ENCODE data around the gene CCDC13.

The CCDC13 gene

GRCh38 chr3:42799376-42799775 lies 26.3 kb upstream of the CCDC13 start:
- no peak for DNase-seq (ENCODE audit: low spot score)

DNA sequence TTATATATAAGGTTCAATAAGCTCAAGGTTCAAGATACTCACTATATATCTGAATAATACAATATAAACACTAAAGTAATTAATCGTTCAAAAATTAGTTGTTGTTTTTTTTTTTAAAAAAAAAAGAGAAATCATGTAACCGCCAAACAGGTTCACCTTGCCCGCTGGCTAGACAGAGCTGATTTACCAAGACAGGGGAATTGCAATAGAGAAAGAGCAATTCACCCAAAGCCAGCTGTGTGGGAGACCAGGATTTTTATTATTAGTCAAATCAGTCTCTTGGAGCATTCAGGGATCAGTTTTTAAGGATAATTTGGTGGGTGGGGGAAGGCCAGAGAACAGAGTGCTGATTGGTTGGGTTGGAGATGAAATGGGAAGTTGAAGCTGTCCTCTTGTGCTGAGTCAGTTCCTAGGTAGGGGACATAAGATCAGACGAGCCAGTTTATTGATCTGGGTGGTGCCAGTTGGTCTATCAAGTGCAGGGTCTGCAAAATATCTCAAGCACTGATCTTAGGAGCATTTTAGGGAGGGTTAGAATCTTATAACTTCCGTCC lies 23.4 kb upstream of the CCDC13 start:
- DNase-seq (ENCODE audit: low spot score): no peak

DNA sequence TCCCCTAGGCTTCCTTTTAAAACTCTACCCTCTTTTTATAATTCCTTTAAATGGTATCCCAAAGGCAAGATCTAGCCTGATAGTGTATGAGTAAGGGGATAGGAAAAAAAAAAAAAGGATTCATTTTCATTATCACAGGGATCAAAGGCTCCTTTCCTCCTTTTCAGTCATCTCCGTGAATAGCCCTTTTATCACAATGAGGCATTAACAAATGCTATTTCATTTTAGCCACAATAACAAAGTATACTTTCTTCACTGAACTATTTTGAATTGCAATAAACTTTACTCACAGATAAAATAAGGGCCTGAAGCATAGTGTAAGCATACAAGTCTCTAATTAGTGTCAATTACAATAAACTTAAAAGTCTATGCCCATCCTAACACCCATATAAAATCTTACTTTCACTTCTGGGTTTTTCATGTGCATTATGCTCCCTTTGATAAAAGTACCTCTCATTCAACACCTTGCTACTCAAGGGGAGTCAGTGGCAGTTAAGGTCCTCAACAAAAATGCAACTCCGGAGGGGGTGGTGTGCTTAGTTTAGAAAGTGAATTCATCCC lies 22.6 kb upstream of the CCDC13 start:
- DNase-seq (ENCODE audit: low spot score): no peak

- DNase-seq (ENCODE audit: low spot score): no peak
Measured at GRCh38 chr3:42790714-42791229, 17.7 kb upstream of the CCDC13 start.

- DNase-seq (ENCODE audit: low spot score): no peak
Measured at GRCh38 chr3:42786631-42787030, 13.6 kb upstream of the CCDC13 start.

DNA sequence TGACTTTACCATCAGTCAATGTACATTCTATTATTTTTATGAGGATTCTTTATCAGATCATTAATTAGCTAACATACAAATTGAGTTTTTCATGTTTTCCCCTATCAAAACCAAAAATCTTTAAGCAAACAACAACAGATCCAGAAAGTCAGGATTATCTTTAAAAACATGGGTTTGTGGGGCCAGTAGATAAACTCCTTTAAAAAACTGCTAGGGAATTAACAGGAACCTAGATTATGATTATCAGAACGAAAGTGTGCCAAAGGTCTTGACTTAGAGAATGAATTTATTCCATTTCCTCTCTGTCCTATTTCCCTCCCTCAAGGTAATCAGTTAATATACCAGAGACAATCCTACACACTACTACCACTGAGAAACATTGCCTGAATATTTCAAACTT lies 13.2 kb upstream of the CCDC13 start:
- DNase-seq (ENCODE audit: low spot score): no peak

- peak; percentile 77 for DNase-seq (ENCODE audit: low spot score)
Measured at GRCh38 chr3:42780892-42781700, 8.0 kb upstream of the CCDC13 start.

- no peak for DNase-seq (ENCODE audit: low spot score)
Measured at GRCh38 chr3:42780398-42780797, 7.3 kb upstream of the CCDC13 start.

DNA sequence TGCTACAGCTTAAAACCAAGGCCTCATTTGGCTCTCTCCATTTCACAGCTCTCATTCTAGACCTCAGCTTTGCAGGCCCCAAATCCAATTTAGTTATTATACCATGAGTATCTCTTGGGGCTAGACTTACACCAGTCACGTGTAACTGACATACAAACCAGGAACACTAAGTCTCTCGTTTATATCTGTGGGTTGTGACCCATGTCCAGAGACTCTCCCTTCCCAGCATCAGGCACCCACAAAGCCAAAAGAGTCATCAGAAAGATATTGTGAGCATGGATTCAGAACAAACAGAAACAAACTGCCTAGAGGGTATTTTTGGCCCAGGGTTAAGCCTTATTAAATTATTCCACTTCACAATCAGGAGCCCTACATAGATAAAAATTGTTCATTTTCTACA lies 5.6 kb upstream of the CCDC13 start:
- peak; percentile 40 for DNase-seq (ENCODE audit: low spot score)

- no peak for DNase-seq (ENCODE audit: low spot score)
Measured at GRCh38 chr3:42773409-42773751, 327 bp upstream of the CCDC13 start.

DNA sequence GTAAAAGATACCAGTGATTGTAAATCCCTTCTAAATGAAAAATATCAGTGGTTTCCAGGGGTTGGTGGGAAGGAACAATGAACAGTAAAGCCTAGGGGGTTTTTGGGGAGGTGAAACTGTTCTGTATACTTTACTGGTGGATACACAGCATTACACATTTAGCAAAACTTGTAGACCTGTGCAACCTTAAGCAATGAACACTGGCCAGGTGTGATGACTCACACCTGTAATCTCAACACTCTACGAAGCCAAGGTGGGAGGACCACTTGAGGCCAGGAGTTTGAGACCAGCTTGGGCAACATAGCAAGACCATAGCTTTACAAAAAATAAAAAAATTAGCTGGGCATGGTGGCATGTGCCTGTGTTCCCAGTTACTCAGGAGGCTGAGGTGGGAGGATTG lies 1.8 kb downstream of the CCDC13 start:
- DNase-seq (ENCODE audit: low spot score): no peak

DNA sequence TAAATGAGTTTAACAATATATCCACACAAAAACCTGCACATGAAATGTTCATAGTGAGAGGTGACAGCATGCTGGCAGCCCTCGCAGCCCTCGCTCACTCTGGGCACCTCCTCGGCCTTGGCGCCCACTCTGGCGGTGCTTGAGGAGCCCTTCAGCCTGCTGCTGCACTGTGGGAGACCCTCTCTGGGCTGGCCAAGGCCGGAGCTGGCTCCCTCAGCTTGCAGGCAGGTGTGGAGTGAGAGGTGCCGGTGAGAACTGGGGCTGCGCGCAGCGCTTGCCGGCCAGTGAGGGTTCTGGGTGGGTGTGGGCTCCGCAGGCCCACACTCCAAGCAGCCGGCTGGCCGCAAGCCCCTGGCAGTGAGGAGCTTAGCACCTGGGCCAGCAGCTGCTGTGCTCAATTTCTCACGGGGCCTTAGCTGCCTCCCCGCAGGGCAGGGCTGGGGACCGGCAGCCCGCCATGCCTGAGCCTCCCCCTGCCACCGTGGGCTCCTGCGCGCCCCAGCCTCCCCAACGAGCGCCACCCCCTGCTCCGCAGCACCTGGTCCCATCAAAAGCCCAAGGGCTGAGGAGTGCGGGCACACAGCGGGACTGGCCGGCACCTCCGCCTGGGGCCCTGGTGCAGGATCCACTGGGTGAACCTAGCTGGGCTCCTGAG lies 3.4 kb downstream of the CCDC13 start:
- no peak for DNase-seq (ENCODE audit: low spot score)

DNA sequence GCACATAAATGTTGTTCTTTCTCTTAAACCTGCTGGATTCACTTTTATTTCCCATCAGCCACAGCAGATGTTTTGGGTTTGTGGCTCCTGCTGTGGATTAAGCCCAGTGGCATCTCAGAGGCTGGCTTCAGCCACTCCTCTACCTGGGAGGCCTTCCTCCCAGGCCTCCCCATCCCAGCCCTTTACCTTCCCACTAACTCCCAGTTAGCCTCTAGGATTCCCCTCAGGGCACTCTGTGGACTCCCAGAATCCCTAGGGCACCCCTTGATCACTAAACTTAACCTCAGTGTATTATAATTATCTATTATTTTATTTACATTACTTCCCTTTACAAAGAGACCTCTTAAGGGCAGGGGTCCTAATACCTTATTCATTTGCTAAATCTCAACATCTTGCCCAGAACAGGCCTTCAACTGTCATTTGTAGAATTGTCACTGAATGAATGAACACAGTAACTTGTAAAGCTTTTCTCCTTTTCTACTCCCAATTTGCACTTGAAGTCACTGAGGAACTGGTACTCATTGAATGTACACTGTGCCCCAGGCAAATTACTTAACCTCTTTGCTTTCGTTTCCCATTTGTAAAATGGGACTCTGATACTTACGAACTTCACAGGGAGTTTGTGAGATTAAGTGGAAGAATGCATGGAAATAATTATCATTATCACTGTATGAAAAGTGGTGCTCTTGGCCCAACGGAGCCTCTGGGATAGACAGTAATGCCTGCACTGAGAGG lies 8.3 kb downstream of the CCDC13 start:
- DNase-seq (ENCODE audit: low spot score): no peak

GRCh38 chr3:42764115-42764514 lies 8.9 kb downstream of the CCDC13 start:
- DNase-seq (ENCODE audit: low spot score): no peak

DNA sequence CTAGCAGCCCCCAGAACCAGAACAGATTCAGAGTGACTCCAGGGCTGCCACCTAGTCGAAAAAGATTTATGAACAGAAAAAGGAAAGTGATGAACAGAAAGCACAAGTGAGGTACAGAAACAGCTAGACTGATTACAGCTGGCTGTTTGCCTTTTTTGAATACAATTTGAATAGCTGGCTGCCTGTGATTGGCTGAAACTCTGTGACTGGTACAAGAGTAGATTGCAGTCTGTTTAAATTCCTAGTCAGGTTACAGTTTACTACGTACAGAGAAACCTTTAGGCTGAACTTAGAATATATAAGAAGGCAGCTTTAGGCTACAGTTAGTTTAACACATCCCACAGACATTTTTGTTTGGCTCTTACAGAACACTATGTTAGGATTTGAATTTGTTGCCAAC lies 10.0 kb downstream of the CCDC13 start:
- DNase-seq (ENCODE audit: low spot score): no peak

- DNase-seq (ENCODE audit: low spot score): peak; percentile 27
Measured at GRCh38 chr3:42762046-42762724, 10.9 kb downstream of the CCDC13 start.

- DNase-seq (ENCODE audit: low spot score): no peak
Measured at GRCh38 chr3:42758126-42758525, 14.9 kb downstream of the CCDC13 start.

DNA sequence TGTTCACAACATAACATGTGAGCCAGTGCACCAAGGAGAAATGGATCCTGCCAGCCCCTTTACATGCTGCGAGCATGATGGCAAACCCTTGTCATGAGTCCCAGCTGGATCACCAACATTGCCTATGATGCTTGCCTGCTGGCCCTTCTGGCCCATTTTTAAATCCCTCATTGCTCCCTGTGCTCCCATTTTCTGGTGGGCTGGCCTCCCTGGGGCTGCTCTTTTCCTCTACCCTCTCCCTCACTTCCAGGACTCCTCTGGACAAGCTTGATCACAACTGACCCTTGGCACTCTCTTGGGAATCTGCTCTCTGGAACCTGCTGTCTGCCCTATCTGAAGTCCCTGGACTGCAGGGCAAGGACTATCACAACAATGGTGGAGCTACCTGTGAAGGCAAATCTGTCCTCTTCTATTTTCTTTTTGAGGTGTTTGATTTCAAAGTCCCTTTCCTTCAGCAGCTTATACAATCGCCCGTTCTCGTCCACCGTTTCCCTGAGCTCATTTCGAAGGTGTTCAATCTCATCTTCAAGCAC lies 16.3 kb downstream of the CCDC13 start:
- no peak for DNase-seq (ENCODE audit: low spot score)

GRCh38 chr3:42755681-42756578 lies 17.1 kb downstream of the CCDC13 start:
- peak; percentile 45 for DNase-seq (ENCODE audit: low spot score)

- no peak for DNase-seq (ENCODE audit: low spot score)
Measured at GRCh38 chr3:42753757-42754156, 19.3 kb downstream of the CCDC13 start.

Data from AG08395 (cell line).